Karpas-422 (cell line): ENCODE results near the gene AFF1. TPM values are rescaled to one million over a fixed set of nuclear protein-coding genes. Genes with fewer than 3 reads are reported as not detected.
A peak's percentile ranks its signal among the peaks of the same experiment; 100 is the strongest.

Experiments used
- DNase-seq: peaks from one replicate; pipeline ENCODE4 v3.0.0-alpha.2; 2015
- H2AFZ ChIP-seq: fragments of 200-600 bp; sonication (generic); 2 replicates; pipeline ENCODE4 v1.6.1; 2014; ENCODE audit warnings: antibody characterized with exemption, low read length, mixed read lengths
- H3K27ac ChIP-seq: fragments of 200-600 bp; sonication (generic); 2 replicates; pipeline ENCODE4 v1.5.1; 2014; ENCODE audit warnings: mild to moderate bottlenecking, low read length, moderate library complexity
- H3K27me3 ChIP-seq: fragments of 200-600 bp; sonication (generic); 2 replicates; pipeline ENCODE4 v1.6.1; 2014; ENCODE audit warnings: low read length, mixed read lengths
- H3K36me3 ChIP-seq: fragments of 200-600 bp; sonication (generic); 2 replicates; pipeline ENCODE4 v1.6.1; 2014; ENCODE audit warnings: low read length, mixed read lengths; ENCODE audit not compliant: insufficient read depth
- H3K4me1 ChIP-seq: fragments of 200-600 bp; sonication (generic); 2 replicates; pipeline ENCODE4 v1.6.1; 2014; ENCODE audit warnings: mild to moderate bottlenecking, low read length, mixed read lengths
- H3K4me2 ChIP-seq: fragments of 200-600 bp; sonication (generic); 2 replicates; pipeline ENCODE4 v1.6.1; 2014; ENCODE audit warnings: low read length, low read depth, mild to moderate bottlenecking; ENCODE audit not compliant: poor library complexity, severe bottlenecking
- H3K4me3 ChIP-seq: fragments of 200-600 bp; sonication (generic); 2 replicates; pipeline ENCODE4 v1.5.1; 2014; ENCODE audit warnings: mild to moderate bottlenecking, antibody characterized with exemption, low read length, mixed read lengths
- H3K79me2 ChIP-seq: fragments of 200-600 bp; sonication (generic); 2 replicates; pipeline ENCODE4 v1.6.1; 2014; ENCODE audit warnings: mild to moderate bottlenecking, low read length, mixed read lengths
- H3K9ac ChIP-seq: fragments of 200-600 bp; sonication (generic); 2 replicates; pipeline ENCODE4 v1.6.0; 2014; ENCODE audit warnings: low read length
- H3K9me2 ChIP-seq: fragments of 200-600 bp; sonication (generic), shearing (Covaris generic); replicated peaks from 2 replicates; pipeline ENCODE4 v1.6.0; 2014; ENCODE audit warnings: mild to moderate bottlenecking, low read length, moderate library complexity; ENCODE audit not compliant: insufficient read depth
- H3K9me3 ChIP-seq: fragments of 300-700, 200-600 bp; sonication (generic); 2 replicates; pipeline ENCODE4 v1.6.1; 2014; ENCODE audit warnings: low read length, mixed read lengths
- H4K20me1 ChIP-seq: fragments of 200-600 bp; sonication (generic); 2 replicates; pipeline ENCODE4 v1.6.1; 2014; ENCODE audit warnings: mild to moderate bottlenecking, antibody characterized with exemption, low read length, low read depth; ENCODE audit not compliant: insufficient read depth
- total RNA-seq: library from RNA; depleted of rRNA; stranded (reverse); fragments of >200 nt; shearing (Covaris generic); gene quantifications from 2 replicates; pipeline ENCODE4 v1.2.3, GENCODE V29; 2014; ENCODE audit warnings: low replicate concordance

The AFF1 gene
- total RNA-seq, 1 experiment from 2014 or later, result 6.6 TPM

DNA sequence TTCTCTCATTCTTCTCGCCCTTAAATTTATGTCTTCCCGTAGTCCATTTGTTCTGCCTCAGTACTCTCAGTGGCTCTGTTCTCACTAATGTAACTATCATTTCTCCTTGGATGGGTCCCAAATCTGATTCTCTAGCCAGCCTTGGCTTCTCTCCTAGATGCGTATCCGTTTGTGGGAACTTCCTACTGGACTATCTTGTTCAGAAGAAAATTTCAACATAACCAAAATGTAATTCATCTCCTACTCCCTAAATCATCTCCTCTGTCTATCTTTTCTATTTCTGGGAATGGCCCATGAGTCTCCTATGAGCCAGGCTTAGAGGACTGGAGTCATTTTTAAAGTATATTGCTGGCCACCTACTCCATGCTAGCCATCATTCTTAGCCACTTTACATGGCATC lies 38.2 kb upstream of the AFF1 start:
- H3K4me2 ChIP-seq, result no peak overlapping the region
- no peaks in the 10 kb centered on the region for H3K4me1 ChIP-seq
- no peaks in the 10 kb centered on the region for H3K36me3 ChIP-seq
- H3K9ac ChIP-seq, result no peak overlapping the region
- H2AFZ ChIP-seq, result no peak overlapping the region
- no peaks in the 10 kb centered on the region for H3K79me2 ChIP-seq
- no peak overlapping the region for H3K27ac ChIP-seq
- H4K20me1 ChIP-seq, result no peaks in the 10 kb centered on the region
- H3K4me3 ChIP-seq, result no peak overlapping the region
- no peaks in the 10 kb centered on the region for H3K27me3 ChIP-seq
- H3K9me2 ChIP-seq, result no peaks in the 10 kb centered on the region
- DNase-seq, result no peak
- H3K9me3 ChIP-seq, result no peaks in the 10 kb centered on the region

DNA sequence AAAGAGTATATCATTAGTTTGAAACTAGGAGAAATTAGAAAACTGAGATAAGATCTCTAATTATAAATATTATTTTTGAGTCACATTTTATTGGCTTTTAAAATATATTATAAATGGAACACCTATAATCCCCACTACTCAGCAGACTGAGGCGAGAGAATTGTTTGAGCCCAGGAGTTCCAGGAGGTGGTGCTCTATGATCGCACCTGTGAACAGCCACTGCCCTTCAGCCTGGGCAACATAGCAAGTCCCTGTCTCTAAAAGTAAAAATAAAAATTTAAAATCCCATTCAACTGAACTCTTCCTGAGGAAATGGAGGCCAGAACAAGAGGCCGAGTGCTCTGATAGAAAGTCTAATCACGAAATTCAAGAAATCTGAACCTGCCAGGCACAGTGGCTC lies 36.2 kb upstream of the AFF1 start:
- no peaks in the 10 kb centered on the region for H3K36me3 ChIP-seq
- no peaks in the 10 kb centered on the region for H3K4me1 ChIP-seq
- no peak overlapping the region for H2AFZ ChIP-seq
- no peak for DNase-seq
- no peaks in the 10 kb centered on the region for H3K9me3 ChIP-seq
- no peak overlapping the region for H3K9ac ChIP-seq
- no peaks in the 10 kb centered on the region for H3K27me3 ChIP-seq
- H3K4me3 ChIP-seq, result no peak overlapping the region
- no peaks in the 10 kb centered on the region for H3K9me2 ChIP-seq
- H3K27ac ChIP-seq, result no peak overlapping the region
- H3K79me2 ChIP-seq, result no peaks in the 10 kb centered on the region
- no peaks in the 10 kb centered on the region for H4K20me1 ChIP-seq
- H3K4me2 ChIP-seq, result no peak overlapping the region

DNA sequence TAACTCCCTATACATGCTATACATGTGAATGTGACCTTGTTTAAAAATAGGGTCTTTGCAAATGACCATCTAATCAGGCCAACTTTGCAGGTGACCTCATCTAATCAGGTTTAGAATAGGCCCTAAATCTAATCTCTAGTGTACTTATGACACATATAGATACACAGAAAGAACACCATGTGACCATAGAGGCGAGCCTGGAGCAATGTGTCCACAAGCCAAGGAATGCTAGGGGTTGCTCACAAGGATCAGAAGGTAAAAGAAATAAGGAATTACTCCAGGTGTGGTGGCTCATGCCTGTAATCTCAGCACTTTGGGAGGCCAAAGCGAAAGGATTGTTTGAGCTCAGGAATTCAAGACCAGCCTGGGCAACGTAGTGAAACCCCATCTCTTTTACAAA lies 32.9 kb upstream of the AFF1 start:
- Histone ChIP-seq H2AFZ (no peak overlapping the region), H3K4me2 (no peak overlapping the region), H3K9ac (no peak overlapping the region), H3K79me2 (no peaks in the 10 kb centered on the region), H4K20me1 (no peaks in the 10 kb centered on the region), H3K27me3 (no peaks in the 10 kb centered on the region), H3K4me1 (no peaks in the 10 kb centered on the region), H3K36me3 (no peaks in the 10 kb centered on the region), H3K9me2 (no peaks in the 10 kb centered on the region), H3K9me3 (no peaks in the 10 kb centered on the region), H3K27ac (no peak overlapping the region), H3K4me3 (no peak overlapping the region)
- DNase-seq, result no peak

DNA sequence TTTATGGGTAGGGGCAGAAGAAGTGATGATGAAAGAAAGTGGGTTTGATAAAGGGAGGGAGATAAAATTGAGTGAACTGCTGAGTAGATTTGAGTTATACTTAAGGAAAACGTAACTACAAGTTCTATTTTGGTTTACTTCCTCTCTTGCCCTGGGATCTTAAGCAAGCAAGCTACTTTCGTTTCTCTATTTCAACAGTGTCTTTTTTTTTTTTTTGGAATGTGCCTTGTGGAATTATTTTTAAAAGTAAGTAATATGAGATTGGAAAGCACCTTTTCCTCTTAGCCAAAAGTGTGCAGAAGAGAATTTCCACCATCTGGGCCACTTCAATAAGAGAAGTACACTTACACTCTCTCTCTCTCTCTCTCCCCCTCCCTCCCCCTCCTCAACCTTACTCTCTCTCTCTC lies 26.6 kb upstream of the AFF1 start:
- H3K9me2 ChIP-seq, result no peaks in the 10 kb centered on the region
- H3K27ac ChIP-seq, result no peak overlapping the region
- H3K27me3 ChIP-seq, result no peaks in the 10 kb centered on the region
- H3K9me3 ChIP-seq, result no peaks in the 10 kb centered on the region
- no peak overlapping the region for H3K4me3 ChIP-seq
- peaks cover 9% of the 10 kb centered on the region for H3K4me1 ChIP-seq
- H3K4me2 ChIP-seq, result peak overlapping the region; percentile 29
- DNase-seq, result peak; percentile 47
- H3K9ac ChIP-seq, result no peak overlapping the region
- H2AFZ ChIP-seq, result no peak overlapping the region
- H4K20me1 ChIP-seq, result no peaks in the 10 kb centered on the region
- H3K36me3 ChIP-seq, result no peaks in the 10 kb centered on the region
- no peaks in the 10 kb centered on the region for H3K79me2 ChIP-seq

DNA sequence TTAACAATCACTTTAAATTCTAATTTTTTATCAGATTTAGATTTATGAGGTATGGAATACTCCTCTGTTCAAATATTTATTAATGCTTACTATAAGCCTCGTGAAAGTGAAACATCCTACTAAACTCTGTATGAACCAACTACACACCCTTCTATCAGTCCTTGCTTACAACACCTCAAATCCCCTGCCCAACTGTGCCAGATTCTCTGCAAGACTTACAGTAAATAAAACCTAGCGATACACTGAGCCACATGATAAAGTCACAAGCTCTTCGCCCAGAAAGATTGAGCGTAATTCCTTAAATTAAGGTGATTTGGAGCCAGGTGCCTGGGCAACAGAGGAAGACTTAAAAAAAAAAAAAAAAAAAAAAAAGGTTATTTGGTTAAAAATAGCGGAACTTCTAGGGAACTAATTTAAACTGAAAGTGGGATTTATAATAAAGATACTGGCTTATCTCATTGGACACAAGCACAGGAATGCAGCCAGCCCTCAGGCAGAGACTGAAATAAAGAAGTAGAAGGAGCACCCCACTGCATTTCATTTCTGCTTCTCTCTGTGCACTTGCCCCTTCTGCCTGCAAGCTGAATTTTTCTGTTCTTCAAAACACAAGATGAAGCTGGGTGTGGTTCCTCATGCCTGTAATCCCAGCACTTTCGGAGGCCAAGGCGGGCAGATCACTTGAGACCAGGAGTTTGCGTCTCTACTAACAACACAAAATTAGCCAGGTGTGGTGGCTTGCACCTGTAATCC lies 25.1 kb upstream of the AFF1 start:
- Histone ChIP-seq H3K9me2 (no peaks in the 10 kb centered on the region), H3K4me2 (no peak overlapping the region), H3K27me3 (no peaks in the 10 kb centered on the region)

DNA sequence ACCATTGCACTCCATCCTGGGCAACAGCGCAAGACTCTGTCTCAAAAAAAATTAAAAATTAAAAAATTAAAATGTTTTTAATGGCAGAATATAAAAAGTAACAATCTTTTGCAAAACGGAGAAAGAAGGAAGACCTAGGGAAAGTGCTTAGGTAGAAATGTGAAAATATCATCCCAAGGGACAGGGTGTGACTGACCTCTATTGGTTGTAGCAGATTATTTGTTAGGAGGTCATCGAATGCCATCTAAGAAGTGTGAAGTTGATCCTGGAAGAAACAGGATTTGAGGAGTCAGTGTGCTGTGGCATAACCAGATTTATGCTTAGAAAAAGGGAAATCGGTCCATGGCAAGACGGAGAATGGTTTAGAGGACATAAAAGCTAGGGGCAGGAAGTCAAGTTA lies 24.4 kb upstream of the AFF1 start:
- Histone ChIP-seq H3K27me3 (no peaks in the 10 kb centered on the region), H3K9ac (no peak overlapping the region), H3K4me3 (no peak overlapping the region), H3K79me2 (no peaks in the 10 kb centered on the region), H3K4me1 (peaks cover 9% of the 10 kb centered on the region), H3K36me3 (no peaks in the 10 kb centered on the region), H2AFZ (no peak overlapping the region), H3K4me2 (no peak overlapping the region), H4K20me1 (no peaks in the 10 kb centered on the region), H3K27ac (no peak overlapping the region), H3K9me2 (no peaks in the 10 kb centered on the region), H3K9me3 (no peaks in the 10 kb centered on the region)
- no peak for DNase-seq

More for the DNA sequence above, 25.1 kb upstream of the AFF1 start:
- no peaks in the 10 kb centered on the region for H3K9me3 ChIP-seq
- H2AFZ ChIP-seq, result no peak overlapping the region
- no peaks in the 10 kb centered on the region for H4K20me1 ChIP-seq
- no peak overlapping the region for H3K9ac ChIP-seq
- peaks cover 9% of the 10 kb centered on the region for H3K4me1 ChIP-seq
- no peak overlapping the region for H3K4me3 ChIP-seq
- DNase-seq, result no peak
- H3K79me2 ChIP-seq, result no peaks in the 10 kb centered on the region
- H3K27ac ChIP-seq, result no peak overlapping the region
- H3K36me3 ChIP-seq, result no peaks in the 10 kb centered on the region

DNA sequence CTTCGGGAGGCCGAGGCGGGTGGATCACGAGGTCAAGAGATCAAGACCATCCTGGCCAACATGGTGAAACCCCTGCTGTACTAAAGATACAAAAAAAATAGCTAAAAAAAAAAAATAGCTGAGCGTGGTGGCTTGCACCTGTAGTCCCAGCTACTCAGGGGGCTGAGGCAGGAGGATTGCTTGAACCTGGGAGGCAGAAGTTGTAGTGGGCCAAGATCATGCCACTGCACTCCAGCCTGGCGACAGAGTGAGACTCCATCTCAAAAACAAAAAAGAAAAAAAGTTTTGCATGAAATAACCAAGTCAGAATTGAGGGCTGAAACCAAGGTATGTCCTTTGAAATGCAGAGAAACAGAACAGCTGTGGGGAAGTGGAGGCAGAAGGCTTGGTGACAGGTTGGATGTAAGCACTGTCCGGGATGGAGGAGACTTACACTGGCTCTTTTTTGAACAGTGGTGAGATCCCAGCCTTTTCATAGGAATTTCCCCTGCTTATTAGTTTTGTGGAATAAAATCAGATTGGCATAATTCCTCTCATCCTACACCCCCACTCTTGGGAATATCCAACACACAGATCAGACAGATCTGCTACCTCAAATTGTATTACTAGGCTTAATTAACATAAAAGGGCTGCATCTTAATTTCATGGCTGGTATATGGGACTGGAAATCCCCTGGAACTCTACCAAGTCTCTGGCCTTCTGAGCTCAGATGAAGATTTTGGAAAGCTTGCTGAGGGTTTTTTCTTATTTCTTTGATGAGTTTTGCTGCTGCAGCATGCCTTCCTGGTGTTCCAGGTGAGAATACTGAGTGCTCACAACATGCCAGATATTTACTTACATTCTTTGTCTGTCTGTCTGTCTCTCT lies 23.8 kb upstream of the AFF1 start:
- no peak overlapping the region for H3K27ac ChIP-seq
- no peak overlapping the region for H3K9ac ChIP-seq
- no peak overlapping the region for H3K4me2 ChIP-seq
- H3K9me2 ChIP-seq, result no peaks in the 10 kb centered on the region
- no peaks in the 10 kb centered on the region for H3K79me2 ChIP-seq
- no peak overlapping the region for H3K4me3 ChIP-seq
- DNase-seq, result no peak
- no peaks in the 10 kb centered on the region for H3K9me3 ChIP-seq
- H3K36me3 ChIP-seq, result no peaks in the 10 kb centered on the region
- H3K4me1 ChIP-seq, result peaks cover 9% of the 10 kb centered on the region
- H4K20me1 ChIP-seq, result no peaks in the 10 kb centered on the region
- no peaks in the 10 kb centered on the region for H3K27me3 ChIP-seq
- no peak overlapping the region for H2AFZ ChIP-seq

DNA sequence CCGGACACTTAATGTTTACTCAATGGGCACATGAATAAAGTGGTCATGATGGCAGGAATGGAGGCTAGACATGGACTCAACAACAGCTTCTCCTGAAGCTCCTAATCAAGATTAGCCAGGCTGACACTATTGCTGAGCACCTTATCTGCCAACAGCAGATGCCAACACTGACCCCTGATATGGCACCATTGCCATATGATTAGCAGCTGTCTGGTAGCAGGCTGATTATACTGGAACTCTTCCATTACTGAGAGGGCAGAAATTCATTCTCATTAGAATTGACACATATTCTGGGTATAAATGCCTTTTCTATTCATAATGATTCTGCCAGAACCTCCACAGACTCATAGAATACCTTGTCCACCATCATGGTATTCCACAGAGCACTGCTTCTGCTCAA lies 18.4 kb upstream of the AFF1 start:
- Histone ChIP-seq H3K79me2 (no peaks in the 10 kb centered on the region), H3K36me3 (no peaks in the 10 kb centered on the region), H3K9ac (no peak overlapping the region), H2AFZ (no peak overlapping the region), H3K9me2 (0 out of 2 replicates have a peak, but pooled peaks cover 4% of the 10 kb centered on the region), H3K9me3 (no peaks in the 10 kb centered on the region), H3K27ac (no peak overlapping the region), H3K4me3 (no peak overlapping the region), H4K20me1 (no peaks in the 10 kb centered on the region), H3K4me2 (no peak overlapping the region), H3K4me1 (no peaks in the 10 kb centered on the region), H3K27me3 (no peaks in the 10 kb centered on the region)
- DNase-seq, result no peak
